GM10248 (cell line): ENCODE data around the gene HOXC6.

Experiments used
- CTCF ChIA-PET: fragments of 300-600 bp; sonication (Branson Sonifier 250); formaldehyde crosslinking; extraction: SDS; loops from one replicate; lab custom pipeline; 2021; ENCODE audit warnings: antibody characterized with exemption; lab: Yijun Ruan, JAX
- POLR2A ChIA-PET: fragments of 350-650 bp; sonication (Branson Sonifier 250); formaldehyde crosslinking; extraction: SDS; loops from one replicate; lab custom pipeline; 2020; ENCODE audit warnings: antibody characterized with exemption; lab: Yijun Ruan, JAX
- DNase-seq: peaks from one replicate; pipeline ENCODE4 v3.0.0; 2012; ENCODE audit errors: extremely low spot score
- TF ChIP-seq, protein P1 (sequence below): IDR thresholded peaks from 2 replicates; pipeline ENCODE4 v1.5.1; 2012; ENCODE audit warnings: mild to moderate bottlenecking, low read depth; ENCODE audit errors: extremely low read depth, missing control alignments, control extremely low read depth

The HOXC6 gene

DNA sequence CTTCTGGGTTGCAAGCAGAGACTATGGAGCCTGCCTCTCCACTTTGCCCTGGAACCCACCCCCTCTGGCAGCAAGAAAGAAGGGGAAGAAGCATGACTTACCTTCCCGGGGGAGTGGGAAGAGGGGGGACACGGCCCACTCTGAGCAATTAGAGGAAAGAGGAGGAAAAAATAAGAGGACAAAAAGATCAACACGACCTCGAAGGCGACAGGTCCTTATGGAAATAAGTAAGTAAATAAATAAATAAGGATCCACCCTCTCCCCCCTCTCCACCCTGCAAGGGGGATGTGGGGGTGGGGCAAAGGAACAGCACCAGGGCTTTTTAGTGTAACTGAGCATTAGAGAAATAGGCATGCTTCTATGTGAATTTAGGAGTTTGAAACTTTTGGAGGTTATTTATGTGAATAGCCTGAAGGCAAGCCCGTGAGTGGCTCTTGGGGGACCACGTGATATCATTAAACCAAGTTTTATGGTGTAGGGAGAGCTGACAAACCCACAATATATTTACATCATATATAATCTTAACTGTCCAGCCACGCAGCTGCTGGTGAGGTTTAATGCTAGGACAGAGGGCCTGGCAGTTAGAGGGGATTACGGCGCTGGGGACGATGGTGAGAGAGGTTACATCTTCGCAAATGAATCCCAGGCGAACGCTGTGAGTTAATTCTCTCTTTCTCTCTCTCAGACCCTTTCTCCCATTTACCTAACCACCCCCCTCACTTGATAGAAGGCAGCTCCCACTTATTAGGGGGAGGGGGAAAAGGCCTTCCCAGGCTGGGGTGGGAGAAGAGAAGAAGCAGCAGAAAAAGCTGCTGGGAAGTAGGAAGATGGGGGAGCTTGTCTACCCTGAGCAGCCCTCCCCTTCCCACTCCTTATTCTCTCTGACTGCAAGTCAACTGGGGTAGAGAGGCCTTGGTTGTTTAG lies 9.4 kb downstream of the HOXC6 start:
- ChIA-PET POLR2A (no interaction called here), CTCF (interaction anchor here (1.0 to 4.2 kb wide), 9 partner anchors 15 to 170 kb away, joined by 3 to 16 read pairs (median 4); partner anchors contain the start of gene HOXC4)
- TF ChIP-seq, protein P1, sequence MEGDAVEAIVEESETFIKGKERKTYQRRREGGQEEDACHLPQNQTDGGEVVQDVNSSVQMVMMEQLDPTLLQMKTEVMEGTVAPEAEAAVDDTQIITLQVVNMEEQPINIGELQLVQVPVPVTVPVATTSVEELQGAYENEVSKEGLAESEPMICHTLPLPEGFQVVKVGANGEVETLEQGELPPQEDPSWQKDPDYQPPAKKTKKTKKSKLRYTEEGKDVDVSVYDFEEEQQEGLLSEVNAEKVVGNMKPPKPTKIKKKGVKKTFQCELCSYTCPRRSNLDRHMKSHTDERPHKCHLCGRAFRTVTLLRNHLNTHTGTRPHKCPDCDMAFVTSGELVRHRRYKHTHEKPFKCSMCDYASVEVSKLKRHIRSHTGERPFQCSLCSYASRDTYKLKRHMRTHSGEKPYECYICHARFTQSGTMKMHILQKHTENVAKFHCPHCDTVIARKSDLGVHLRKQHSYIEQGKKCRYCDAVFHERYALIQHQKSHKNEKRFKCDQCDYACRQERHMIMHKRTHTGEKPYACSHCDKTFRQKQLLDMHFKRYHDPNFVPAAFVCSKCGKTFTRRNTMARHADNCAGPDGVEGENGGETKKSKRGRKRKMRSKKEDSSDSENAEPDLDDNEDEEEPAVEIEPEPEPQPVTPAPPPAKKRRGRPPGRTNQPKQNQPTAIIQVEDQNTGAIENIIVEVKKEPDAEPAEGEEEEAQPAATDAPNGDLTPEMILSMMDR = no peak
- DNase-seq = no peak

DNA sequence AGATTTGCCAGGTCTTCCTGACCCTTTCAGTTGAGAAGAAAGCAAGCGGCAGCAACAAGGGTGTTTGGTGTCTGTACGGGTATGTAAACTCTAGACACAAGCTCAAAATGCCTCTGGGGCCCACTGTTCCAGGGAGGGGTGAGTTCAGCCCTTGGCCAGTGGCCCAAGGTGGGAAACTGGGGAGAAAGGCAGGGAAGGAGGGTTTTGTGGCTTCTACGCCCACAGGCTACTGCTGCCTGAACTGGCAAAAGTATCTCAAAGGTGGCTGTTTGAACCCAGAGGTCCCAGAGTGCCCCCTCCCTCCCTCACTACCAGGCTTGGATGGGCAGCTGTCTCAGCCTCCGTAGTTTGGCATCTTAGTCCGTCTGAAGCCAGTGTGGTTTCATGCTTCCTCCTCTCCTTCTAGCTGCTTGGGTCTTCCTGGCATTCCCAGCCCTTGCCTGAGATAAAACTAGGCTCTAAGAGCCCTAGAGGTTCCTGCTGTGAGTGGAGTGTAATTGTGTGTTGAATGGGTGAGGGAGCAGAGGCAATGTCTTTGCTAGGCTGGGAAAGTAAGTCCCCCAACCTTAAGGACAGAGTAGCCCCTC lies 10.1 kb downstream of the HOXC6 start:
- ChIA-PET CTCF (interaction anchor here (1.0 to 4.2 kb wide), 7 partner anchors 15 to 169 kb away, joined by 3 to 16 read pairs (median 7); partner anchors contain the start of gene HOXC4), POLR2A (no interaction called here)
- DNase-seq = no peak
- TF ChIP-seq, protein P1 = no peak

GRCh38 chr12:54038871-54039414 lies 10.7 kb downstream of the HOXC6 start:
- TF ChIP-seq, protein P1 = no peak
- ChIA-PET CTCF (interaction anchor here (0.6 to 2.3 kb wide), 6 partner anchors 14 to 168 kb away, joined by 3 to 10 read pairs (median 5); partner anchors contain the start of gene HOXC4), POLR2A (no interaction called here)
- DNase-seq = no peak

- ChIA-PET POLR2A (no interaction called here), CTCF (interaction anchor here (0.6 to 2.3 kb wide), 6 partner anchors 13 to 168 kb away, joined by 3 to 10 read pairs (median 4); partner anchors contain the start of gene HOXC4)
- TF ChIP-seq, protein P1 = no peak
- no peak for DNase-seq
Observed at GRCh38 chr12:54039417-54040147, 11.3 kb downstream of the HOXC6 start.

DNA sequence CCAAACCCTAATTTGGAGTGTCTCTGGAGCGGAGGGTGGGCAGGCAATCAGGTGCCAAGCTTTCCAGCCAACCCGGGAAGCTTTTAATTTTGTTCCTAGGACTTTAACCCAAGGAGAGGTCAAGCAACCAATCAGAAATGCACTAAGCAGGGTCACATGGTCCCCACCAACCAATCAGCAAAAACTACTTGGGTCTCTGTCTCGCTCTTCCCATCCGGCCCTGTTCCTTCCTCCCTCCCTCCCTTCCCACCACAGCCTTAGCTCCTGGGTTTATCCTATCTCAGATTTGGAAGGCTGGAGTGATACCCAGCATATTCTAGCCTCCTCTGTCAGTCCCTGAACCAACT lies 11.9 kb downstream of the HOXC6 start:
- ChIA-PET CTCF (interaction anchor here (1.2 to 1.9 kb wide), 4 partner anchors 10 to 150 kb away, joined by 3 to 5 read pairs (median 4); no protein-coding TSS in a partner anchor), POLR2A (no interaction called here)
- DNase-seq = no peak
- TF ChIP-seq, protein P1 = no peak
